Colon (tissue), 2 donors: ENCODE results near the gene CCDC110.
"Not testable (repeated sequence)": the region's sequence is repeated elsewhere in the genome, so short reads cannot be mapped to it uniquely, and the experiment has no call there.

Experiments
- FAIRE-seq: peaks from 2 replicates; lab custom pipeline; 2012; peaks lifted over from hg19 to GRCh38; lab: Jason Lieb, UNC
- donor health status: control.
- donor health status: control.

The CCDC110 gene

DNA sequence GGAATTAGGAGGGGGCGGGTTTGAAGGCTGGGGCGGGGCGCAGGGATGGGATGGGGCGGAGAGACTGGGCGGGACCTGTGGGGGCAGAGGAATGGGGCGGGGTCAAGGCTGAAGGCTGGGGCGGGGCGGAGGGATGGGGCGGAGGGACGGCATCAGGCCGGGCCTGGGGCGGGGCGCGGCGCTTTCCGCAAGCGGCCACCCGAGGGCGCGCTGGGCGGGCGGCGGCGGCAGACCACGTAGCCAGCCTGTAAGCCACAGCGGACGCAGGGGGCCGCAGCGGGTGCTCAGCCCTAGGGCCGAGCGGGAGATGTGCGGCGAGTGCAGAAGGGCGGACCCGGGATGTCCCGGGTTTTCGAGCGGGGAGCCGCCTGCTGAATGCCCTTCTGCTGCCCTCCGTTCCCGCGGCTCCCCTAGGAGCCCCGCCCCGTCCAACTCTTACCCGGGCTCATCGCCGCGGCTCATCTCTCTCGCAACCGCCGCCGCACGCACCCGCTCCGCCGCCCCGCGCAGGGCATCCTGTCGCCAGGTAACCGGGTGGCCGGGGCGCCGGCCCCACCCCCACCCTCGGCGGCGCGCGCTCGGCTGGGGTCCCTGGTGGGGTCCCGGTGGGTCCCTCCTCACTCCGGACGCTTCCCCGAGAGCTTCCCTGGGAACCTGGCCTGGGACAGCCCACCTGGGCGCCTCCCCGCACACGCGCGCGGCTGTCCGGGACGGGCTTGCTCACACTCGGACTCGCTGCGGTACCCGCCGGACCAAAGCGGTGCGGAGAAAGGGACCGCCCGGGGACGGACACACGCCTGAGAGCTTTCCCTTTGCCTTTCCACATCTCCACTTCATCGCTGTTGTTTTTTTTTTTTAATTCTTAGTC is at the start of gene CCDC110:
Gene CCDC110, minus strand, starts transcription at position 499 of the 868 bp plus-strand sequence. Its CDS starts 50 bp downstream, at position 449.
- no peak for FAIRE-seq

DNA sequence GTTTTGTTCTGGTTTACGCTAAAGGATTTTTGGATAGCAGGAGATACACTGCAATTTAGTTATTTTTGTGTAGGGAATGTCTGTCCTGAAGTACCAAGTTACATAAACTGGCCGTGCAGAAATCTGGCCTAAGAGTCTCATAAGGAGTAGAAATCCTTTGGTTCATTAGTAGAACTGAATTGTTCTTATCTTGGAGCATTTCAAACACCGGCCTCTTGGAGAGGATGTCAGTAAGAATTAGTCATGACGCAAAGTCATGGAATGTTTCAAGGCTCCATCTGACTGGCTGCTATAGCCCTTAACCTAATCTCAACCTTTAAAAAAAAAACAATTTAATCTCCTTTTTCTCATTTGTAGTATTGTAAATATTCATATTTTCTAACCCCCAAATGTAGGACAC is 48.6 kb upstream of the CCDC110 start:
- FAIRE-seq, result no peak

DNA sequence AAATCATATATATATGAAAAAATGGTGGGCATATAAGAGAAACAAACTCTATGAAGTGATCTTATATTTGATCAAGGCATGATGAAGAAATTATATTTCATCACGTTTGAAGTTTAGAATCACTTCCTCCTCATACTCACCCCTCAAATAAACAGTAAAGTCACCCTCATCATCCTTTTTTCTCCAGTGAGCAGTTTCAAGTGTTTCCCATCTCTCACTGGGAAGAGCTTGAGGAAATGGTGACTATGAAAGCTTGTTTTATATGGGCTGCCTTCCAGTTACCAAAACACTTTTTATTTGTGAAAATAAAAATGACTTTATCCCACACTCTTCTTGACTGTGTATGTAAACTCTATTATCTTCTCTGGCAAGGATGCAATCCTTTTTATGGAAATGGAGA is 47.0 kb upstream of the CCDC110 start:
- no peak for FAIRE-seq

DNA sequence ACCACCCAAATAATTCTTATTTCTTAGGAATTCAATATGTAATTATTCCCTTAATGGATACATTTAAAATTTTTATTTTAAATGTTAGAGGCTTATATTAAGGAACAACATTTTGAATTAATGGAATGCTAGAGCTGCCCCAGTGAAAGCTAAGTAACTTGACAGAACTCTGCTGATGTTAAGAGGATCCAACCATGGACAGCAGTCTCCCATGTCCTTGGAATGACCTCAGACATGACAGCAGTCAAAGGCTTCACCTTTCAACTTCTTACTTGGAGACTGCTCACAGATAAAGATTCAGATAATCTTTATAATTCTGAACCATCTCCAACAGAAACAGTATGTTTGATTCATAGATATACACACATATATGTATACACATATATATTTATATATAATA is 46.5 kb upstream of the CCDC110 start:
- FAIRE-seq, result no peak

DNA sequence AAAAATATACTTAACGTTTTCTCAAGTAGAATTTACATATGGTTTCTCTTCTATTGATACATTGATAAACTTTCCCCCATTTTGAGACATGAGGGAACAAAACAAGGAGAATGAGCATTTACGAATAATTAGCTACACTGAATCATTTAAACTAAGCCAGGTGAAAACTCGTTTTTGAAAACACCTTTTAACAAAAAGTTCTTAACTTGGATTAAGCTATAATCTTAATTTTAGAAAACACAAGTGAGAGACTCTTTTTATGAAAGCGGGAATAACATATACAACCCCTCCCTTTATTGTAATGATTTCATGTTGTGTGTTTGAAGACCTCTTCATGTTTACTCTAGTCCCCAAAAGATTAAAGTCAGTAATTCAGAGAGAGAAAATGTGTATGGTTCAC is 43.7 kb upstream of the CCDC110 start:
- no peak for FAIRE-seq

DNA sequence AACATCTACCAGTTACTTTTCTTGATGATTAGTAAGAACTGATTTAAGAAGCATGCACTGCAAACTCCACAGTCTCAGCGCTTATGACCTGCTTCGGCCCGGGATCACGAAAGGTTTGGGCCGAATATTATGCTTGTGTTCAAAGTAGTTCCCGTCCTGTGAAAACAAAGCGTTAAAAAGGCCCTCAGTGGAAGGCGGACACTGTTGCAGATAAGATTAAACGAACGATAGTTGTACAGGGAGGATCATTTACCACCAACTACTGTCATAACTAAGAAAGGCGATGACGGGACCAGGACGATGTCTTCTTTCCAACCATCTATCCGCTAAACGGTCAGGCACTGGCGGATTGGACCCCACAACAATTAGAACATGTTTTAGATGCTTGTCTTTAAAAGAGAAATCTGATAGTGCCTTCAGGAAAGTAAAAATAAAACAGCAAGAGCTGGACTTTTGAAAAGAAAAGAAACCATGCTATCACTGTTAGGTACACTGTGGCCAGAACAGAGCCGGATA is 42.7 kb upstream of the CCDC110 start:
- no peak for FAIRE-seq

DNA sequence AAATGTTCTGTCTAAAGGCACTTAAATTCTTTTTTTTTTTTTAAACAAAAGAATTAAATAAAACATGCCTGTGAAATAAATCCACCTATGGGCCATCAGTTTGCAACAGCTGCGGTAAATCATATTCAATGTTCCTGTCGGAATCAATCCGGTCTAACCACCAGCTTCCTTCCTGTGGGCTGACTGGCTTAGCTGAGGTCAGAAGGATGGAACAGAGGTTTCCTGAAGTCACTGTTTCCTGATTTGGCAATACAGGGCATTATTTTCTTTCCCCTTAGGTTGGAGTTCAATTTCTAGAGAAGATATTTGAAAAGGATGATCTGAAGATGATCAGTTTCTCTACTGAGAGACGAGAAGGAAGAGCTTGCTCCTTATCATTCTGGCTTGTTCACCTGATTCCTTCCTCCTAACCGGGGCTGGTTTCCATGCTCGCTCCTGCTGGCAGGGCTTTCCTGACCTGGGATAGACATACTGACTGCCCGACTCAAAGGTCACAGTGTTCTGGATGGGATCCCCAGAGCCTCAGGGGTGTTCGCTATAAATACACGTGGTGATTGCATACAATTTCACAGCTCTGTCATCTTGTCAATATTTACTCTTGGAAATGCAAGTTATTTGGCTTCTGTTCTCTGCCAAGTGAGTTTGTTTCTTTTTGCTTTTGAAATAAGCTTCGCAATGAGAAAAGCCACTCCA is 42.1 kb upstream of the CCDC110 start:
- FAIRE-seq, result no peak

DNA sequence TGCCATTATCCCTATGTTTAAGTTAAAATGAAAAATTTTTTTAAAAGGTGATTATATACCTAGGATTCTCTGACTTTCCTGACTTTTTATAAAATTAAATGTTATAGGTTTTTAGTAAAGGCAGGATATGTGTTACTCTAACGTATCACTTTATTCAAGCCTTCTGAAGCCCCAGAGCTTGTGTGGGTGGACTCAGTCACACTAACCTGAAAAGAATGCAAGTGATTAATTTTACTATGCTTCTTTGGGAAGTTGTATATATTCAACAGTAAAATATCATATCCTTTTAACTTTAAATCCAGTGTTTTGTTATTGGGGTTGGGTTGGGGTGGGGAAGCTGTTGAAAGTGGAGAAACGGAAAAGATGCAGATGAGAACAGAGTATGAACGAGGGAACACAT is 41.0 kb upstream of the CCDC110 start:
- no peak for FAIRE-seq

DNA sequence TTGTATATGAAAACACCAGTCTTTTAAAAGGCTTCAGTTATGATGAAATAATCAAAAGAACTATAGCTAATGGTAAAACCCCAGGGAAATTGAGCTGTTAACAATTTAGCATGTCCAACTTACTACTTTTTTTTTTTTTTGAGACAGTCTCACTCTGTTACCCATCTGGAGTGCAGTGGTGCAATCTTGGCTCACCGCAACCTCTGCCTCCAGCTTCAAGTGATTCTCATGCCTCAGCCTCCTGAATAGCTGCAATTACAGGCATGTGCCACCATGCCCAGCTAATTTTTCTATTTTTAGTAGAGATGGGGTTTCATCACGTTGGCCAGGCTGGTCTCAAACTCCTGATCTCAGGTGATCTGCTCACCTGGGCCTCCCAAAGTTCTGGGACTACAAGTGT is 39.7 kb upstream of the CCDC110 start:
- FAIRE-seq, result not testable (repeated sequence)

DNA sequence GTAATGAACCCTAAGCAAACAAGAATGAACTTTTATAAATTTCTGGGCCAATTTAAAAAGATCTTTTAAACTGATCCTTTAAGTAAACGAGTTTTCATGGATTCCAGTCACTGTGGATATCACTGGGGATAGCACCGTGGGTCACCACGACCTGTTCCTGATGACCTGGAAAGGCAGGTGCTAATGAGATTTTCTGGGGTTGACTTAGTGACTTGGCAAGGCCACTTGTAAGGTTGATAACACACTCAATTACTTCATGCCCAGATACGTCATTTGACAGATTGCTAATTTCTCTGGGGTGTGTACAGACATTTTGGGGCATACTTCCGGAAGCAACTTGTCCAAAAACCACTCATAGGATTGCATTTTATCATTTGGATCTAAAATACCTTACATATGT is 39.3 kb upstream of the CCDC110 start:
- FAIRE-seq, result no peak

DNA sequence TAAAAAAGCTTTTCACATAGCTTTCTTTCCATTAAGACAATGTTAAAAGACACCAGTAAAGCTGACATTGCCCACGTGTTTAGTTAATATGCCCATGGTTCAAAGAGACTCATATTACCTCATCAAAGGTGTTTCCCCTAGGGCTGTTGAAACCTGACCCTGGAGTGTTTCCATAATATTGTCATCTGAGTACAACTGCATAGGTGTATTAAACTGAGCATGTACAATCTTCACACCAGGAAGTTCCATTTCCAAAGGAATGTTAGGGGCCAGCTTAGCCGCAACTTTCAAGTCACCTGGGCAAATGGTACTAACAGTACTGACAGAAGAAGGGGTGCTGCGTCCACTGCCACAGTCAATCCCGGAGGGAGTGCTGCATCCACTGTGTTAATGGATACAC is 36.6 kb upstream of the CCDC110 start:
- no peak for FAIRE-seq

DNA sequence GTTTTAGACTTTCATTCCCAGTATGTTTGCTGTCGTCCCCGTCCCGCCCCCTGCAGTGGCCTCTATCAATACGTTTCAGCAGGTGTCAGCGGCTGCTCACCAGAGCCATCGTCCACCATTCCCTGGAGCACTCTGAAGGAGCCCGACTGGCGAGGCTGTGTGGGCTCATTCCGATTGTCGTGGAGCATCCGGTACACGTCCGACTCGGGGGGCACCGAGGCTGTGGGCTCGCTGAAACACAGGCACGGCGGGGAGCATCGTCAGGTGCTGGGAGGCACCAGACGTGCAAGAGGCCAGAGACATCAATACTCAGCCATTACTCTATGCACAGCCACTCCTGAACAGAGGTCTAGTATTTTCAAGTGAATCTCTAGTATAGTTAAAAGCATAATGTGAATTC is 34.9 kb upstream of the CCDC110 start:
- no peak for FAIRE-seq

DNA sequence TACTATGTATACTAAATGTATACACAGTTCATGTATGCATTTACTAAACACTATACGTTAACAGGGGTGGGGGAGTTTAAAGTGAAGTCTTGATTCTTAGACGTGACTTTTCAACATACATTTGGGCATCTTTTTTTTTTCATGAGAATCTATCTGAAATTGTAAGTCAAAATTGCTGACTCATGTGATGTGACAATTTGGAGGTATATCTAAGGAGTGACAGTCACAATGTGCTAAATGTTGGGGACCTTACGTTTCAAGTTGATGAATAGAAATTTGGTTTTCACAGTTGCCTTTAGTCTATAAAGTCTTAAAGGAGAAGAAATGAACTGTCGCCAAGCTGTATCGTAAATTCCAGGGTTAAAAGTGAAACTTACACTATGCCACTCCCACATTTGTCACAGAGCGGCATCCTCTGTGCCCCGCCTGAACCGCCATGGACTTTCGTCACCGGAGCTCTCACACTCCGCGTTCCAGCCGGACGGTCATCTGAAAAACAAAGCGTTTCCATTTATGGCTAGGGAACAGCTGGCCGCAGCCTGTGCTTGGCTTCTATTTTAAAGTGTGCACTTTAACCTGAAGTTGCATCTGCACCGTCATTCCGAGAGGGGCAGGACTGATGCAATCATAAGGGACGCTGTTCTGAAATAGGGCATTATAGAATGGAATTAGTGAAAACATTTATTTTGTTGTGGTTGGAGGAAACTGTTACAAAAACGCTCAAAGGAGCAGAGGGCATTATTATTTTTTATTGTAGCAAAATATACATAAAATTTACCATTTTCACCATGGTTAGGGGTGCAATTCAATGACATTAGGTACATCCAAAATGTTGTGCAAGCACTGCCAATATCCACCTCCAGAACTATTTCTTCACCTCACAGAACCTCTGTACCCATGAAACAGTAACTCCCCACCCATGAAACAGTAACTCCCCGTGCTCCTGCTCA is 32.8 kb upstream of the CCDC110 start:
- no peak for FAIRE-seq

DNA sequence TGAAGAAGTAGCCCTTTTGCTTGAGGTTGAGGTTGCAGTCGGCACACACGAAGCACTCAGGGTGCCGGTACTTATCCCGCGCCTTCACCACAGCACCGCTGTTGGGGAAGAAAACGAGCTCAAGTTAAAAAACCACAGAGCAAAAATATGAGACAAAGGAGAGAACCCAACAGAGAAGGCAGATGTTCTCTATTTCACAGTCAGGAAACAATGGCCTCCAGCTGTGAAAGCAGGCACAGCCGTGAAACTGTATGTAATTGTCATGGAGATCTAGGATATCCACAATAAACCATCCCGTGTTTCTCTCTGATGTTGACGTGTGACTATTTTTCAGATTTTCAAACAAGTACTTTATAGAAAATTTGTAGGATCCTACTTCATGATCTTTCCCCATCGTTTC is 30.9 kb upstream of the CCDC110 start:
- no peak for FAIRE-seq

DNA sequence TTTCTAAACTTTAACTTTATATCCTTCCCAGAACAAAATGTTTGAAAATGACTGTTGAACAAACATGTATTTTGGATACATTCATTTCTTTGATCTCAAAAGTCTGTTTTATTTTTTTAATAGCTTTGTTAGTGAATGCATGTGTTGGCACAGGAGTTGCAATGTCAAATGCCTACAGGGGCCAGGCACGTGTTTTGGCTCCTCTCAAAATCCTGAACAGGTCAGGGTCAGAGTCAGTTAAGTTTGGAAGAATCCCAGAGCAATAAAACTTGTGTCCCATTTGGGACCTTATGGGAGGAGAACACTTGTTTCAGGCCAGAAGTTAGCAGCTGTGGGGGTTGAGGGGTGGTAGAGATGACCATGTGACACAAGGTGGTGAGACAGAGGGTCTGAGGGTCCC is 29.0 kb upstream of the CCDC110 start:
- no peak for FAIRE-seq

DNA sequence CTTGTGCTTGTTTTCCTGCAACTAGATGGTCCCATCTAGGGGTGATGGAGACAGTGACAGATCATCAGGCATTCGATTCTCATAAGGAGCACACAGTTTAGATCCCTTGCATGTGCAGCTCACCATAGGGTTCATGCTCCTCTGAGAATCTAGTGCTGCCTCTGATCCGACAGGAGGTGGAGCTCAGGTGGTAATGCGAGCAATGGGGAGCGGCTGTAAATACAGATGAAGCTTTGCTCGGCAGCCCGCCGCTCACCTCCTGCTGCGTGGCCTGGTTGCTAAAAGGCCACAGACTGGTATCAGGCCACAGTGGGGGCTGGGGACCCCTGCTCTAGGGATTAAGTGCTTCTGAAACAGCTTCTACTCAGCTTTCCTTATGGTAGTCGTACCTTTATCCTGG is 28.5 kb upstream of the CCDC110 start:
- FAIRE-seq, result no peak

DNA sequence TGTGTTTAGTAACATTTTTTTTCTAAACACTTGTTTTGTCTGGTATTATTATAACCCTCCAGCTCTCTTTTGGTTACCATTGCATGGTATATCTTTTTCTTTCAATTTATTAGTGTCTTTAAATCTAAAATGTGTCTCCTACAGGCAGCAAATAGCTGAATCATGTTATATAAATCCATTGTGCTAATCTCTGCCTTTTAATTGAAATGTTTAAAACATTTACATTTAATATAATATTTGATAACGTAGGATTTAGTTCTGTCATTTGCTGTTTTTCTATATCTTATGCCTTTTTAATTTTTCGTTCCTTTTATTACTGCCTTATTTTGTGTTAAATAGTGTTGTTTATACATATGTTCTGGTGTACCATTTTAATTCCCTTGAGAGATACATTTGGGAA is 17.1 kb upstream of the CCDC110 start:
- FAIRE-seq, result no peak

DNA sequence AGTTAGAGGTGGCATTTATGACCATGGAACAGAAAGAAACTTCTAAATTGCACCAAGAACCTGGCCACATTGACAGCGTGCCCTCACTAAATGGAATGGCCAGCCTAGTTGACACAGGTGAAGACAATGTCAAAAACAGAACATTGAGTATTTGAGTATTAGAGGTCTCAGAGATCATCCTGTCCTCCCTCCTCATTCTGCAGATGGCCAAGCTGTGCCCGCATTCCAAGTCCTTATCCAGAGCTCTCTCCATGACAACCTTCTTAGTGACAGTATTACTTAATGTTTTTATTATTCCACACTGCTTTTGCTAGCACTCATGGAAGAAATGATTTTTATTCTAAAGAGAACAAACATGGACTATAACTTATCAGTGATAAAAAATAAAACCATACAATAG is 9.9 kb upstream of the CCDC110 start:
- no peak for FAIRE-seq

DNA sequence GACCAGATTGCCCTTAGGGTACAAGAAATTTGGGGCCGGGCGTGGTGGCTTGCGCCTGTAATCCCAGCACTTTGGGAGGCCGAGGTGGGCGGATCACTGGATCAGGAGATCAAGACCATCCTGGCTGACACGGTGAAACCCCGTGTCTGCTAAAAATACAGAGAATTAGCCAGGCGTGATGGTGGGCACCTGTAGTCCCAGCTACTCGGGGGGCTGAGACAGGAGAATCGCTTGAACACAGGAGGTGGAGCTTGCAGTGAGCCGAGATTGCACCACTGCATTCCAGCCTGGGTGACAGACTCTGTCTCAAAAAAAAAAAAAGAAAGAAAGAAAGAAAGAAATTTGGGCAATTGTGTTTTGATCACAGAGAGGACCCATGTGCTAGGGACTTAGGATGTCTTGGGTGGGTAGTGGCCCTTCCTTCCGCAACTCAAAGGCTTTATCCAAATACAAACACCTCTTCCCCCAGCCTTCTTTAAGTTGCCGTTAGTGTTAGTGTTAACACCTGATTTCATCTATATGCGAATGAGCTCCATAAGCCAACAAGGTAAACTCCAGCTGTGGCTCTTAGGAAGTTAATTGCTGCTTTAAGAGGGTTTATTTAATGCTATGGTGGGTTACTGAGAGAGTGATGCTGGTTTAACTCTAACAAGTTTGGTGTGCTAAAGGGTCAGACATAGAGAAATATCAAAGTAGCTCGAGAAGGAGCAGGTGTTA is 8.6 kb upstream of the CCDC110 start:
- no peak for FAIRE-seq

DNA sequence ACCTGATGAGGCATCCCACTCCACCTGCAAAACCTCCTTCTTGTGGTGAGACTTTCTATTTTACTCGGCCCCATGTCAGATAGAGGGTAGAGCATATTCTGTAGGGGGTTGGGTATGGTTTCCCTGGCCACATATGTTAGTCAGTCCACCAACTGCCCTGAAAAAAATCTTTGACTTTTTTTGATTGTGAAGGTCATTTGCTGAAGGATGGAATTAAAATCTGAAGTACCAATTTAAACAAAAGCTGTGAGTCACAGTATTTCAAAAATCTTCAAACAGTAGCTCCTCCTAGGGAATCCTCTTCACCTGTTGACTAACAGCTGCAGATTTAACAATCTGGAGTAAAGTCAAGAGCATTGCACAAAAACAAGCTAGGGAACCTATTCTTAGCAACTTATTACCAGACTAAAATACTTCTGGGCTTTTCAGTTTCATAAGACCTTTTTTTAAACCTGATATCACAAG is 8.0 kb upstream of the CCDC110 start:
- no peak for FAIRE-seq

DNA sequence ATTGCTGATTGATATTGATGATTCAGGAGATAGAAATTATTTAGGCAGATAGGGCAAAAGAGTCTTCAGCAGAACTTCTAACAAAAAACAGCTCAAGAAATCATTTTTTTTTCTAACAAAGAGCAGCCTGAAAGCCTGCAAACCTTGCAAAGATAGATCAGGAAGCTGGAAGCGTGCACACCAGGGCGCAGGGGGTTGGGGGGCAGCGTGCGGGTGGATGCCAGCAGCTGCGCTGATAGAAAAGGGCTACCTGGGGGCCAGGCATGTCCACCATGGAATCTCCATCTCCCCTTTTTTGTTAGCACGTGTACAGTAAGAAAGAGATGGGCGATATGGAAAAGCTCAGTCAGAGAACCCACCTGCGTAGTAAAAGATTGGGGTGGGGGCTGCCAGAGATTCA is 1.7 kb upstream of the CCDC110 start:
- FAIRE-seq, result no peak
